Measurements from ENCODE around the gene CLDN22.
A peak's percentile ranks its signal among the peaks of the same experiment; 100 is the strongest.
"Not testable (repeated sequence)": the region's sequence is repeated elsewhere in the genome, so short reads cannot be mapped to it uniquely, and the experiment has no call there.

Gene CLDN22

DNA sequence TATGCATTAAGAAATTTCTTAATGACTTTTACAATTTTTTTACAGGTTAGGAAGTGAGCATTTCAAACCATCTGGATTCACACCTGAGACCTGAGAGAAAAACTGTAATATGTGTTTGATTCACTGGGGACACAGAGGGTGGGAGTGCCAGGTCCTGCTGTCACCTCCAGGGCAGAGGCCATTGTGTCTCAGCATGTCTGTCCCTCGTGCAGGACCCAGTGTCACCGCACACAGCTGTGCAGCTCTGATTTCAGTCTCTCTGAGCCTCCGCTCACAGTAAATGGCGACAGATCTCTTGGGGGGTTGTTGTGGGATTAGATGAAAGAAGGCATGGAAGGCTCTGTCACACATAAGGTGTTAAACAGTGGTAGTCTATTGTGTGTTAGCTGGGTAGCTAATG, 25.2 kb upstream of the CLDN22 start:
- no peak for DNase-seq

- DNase-seq = no peak
These were observed 24.6 kb upstream of the CLDN22 start for GRCh38 chr4:183344523-183345255.

DNA sequence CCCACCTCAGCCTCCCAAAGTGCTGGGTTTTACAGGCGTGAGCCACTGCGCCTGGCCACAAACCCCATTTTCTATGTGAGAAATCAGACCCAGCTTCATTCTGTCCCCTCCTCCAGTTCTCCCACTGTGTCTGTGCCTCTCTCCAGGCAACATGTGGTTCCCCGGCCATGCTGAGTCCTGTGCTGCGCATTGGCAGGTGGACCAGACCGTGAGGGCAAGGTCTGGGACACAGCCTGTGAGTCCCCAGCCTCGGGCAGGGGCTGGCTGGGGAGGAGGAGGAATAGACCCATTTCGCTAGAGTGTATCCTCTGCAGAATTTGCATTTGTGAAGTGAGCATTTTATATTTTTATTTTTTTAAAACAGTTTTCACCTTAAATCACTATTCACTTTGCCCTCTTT, 23.7 kb upstream of the CLDN22 start:
- no peak for DNase-seq

- DNase-seq = no peak
These were observed 22.8 kb upstream of the CLDN22 start for GRCh38 chr4:183342541-183343533.

DNA sequence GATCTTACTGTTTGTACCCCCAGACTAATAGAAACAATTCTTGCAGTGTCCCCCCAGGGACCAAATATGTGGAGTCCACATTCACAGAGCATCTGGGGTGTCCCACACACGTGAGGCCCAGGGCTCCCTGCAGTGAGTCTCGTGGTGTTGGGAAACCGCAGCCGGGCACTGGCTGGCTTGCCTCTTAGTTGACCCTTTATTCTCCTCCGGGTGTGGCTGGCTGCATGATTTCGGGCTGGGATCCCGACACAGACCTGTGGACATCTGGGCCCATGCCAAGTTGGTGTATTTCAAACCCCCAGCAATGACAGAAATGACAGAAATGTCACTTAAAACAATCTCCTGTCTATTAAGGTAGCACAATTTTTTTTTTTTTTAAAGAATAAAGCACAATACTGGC, 17.8 kb upstream of the CLDN22 start:
- DNase-seq = no peak

- DNase-seq = no peak
These were observed 17.3 kb upstream of the CLDN22 start for GRCh38 chr4:183337349-183337748.

- DNase-seq = no peak
These were observed 15.4 kb upstream of the CLDN22 start for GRCh38 chr4:183335369-183335940.

DNA sequence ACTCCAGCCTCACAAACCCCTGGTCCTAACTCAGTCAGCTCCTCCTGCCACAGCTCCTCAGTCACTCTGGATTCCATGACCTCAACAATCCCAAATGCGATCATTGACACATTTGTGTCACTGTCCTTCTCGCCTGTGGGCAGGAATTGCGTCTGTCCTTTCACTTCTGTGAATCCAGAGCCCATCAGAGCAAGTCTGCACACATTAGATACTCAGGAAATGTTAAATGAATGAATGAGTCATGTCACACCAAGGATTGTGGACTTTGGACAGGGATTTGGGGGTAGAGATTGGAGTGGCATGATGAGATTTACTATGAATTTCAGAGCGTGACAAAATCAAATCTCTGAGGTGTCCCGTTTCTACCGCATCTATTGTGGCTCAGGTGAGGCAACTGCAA, 13.9 kb upstream of the CLDN22 start:
- DNase-seq = peak in 1 of 2 experiments; percentile 21

DNA sequence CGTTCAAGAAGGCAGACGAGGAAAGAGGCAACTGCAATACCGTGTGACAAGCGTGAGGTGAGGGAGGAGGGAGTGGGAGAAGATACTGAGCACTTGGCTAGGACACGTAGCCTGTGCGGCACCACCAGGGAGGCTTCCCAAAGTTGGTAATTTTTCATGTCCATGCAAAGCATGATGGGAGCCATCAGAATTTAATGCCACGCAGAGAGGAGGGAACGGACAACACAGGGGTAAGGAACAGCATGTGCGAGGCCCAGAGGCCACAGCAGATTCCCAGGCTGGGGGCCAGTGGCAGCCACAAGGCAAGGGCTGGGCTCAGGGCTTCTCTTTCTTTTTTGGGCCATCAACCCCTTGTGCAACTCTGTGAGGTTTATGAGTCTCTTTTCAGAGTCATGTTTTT, 13.1 kb upstream of the CLDN22 start:
- no peak for DNase-seq

- DNase-seq = no peak
These were observed 12.4 kb upstream of the CLDN22 start for GRCh38 chr4:183332447-183332846.

DNA sequence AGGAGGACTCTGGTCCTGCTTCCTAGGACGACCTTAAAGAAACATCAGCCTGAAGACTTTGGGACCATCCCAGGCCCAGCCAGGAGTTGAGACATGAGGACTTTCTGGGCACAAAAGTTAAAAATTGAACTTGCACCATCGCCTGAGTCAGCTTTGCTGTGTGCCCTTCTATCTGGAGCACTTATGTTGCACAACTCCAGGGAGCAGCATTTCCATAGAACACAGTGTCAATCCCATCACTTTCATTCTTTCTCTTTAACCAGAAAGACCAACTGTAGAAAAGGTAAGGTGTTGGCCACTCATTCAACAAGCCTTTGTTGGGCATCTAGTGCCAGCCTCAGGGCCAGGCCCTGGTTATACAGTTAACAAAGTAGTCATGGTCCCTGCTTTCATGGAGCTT, 10.8 kb upstream of the CLDN22 start:
- DNase-seq = no peak

GRCh38 chr4:183329954-183330742, 10.1 kb upstream of the CLDN22 start:
- DNase-seq = no peak

- no peak for DNase-seq
These were observed 9.2 kb upstream of the CLDN22 start for GRCh38 chr4:183329244-183329643.

DNA sequence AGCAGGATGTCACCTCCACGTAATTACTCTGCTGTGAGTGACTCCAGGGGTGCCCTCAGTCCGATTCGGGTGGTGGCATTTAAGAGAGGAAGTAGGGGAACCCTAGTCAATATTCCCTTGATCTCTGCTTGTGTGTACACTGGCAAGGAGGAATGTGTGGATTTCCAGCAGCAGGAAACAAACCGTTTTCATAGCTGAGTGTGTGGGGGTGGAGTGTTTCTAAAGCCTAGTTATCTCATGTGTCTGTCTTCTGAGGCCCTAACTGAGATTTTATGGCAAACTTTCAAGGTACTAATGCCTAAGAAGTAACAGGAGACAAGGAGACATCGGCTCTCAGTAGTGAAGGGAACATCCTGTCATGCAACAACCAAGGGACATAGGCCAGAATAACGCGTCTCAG, 8.8 kb upstream of the CLDN22 start:
- DNase-seq = no peak

DNA sequence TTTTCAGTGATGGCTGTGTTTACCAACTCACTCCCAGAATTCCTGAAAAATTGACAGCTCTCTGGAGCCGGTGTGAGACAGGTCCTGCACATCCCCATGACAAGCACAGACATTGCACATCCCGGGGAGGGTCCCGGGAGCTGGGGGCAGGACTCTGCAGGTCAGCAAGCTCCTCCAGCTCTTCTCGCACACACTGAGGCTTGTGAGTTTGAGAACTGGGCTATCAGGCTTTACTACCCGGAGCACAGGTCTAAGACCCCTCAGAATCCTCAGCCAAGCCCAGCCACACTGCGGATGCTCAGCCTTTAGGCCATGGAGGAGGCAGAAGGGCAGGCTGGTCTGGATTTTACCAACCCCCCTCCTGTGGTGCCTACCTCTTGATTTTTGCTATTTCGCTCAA, 7.8 kb upstream of the CLDN22 start:
- DNase-seq = no peak

GRCh38 chr4:183326853-183327252, 6.8 kb upstream of the CLDN22 start:
- no peak for DNase-seq

- not testable (repeated sequence) for DNase-seq
These were observed 6.3 kb upstream of the CLDN22 start for GRCh38 chr4:183326387-183326786.

DNA sequence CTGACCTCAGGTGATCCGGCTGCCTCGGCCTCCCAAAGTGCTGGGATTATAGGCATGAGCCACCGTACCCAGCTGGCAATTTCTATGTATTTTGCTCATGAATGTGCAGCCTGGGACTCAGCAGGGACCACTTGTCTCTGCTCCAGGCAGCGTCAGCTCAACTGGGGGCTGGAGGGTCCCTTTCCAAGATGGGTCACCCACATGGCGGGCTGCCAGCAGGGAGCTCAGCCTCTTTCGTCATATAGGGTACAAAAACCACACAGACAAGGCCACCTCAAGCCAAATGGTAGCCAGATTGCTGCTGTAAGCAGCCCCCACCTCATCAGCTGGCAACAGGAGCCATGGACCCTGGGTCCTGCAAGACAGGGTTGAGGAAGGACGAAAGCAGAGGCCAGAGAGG, 4.5 kb upstream of the CLDN22 start:
- DNase-seq = no peak

DNA sequence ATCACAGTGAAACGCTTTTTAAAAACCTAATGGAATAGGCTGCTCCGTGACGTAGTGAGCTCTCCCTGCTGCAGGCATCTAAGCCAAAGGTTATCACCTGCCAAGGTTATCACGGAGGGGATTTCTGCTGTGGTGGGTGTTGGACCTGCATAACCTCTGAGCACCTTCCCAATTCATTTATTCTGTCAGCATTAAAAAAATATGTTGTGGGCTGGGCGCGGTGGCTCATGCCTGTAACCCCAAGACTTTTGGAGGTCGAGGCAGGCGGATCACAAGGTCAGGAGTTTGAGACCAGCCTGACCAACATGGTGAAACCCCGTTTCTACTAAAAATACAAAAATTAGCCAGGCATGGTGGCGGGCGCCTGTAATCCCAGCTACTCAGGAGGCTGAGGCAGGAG, 4.0 kb upstream of the CLDN22 start:
- DNase-seq = not testable (repeated sequence)

GRCh38 chr4:183323295-183323694, 3.2 kb upstream of the CLDN22 start:
- DNase-seq = no peak

- no peak for DNase-seq
These were observed 2.2 kb upstream of the CLDN22 start, which contains the start of gene CLDN24 for GRCh38 chr4:183322326-183322725. TSS of gene CLDN24 (minus strand) at chr4:183322426. CDS start at chr4:183322426, 0 bp downstream.

DNA sequence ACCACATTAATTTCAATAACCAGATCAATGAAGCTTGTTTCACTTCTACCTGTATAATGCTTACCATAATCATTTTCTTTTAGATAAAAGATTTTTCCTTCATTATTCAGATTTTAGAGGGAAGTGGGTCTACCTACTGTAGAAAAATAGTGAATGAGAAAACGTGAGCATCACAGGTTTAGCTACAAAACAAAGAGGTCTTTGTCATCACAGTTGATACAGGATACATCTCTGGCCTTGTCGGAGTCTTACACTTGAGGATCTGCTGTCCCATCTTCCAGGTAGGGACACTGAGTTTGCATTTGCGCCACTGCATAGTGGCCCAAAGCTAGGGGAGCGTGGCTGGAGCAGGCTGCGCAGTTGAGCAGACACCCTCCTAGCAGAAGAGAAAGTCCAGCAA, 1.4 kb upstream of the CLDN22 start:
- DNase-seq = no peak

DNA sequence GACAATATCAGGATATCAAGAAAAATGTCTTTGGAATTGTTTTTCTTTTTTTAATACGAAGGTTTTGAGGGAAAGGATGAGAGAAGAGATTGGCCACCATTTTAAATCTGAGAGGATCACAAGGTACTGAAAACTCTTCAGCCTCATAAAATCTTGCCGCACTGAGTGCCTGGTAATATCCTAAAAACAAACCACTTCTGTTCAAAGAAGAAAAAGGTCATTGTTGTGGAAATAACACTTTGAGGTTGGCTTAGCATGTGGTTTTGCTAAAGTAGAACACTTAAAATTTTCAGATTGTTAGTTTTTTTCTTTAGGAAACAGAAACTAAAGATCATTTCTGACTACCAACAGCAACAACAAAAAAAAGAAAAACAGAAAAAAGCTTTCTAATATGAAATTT, 1.0 kb upstream of the CLDN22 start:
- DNase-seq = no peak
